ENCODE measurements around the gene CCDC149.

The CCDC149 gene

GRCh38 chr4:24772061-24772705 is 140.7 kb downstream of the CCDC149 start:
- no peak for DNase-seq

DNA sequence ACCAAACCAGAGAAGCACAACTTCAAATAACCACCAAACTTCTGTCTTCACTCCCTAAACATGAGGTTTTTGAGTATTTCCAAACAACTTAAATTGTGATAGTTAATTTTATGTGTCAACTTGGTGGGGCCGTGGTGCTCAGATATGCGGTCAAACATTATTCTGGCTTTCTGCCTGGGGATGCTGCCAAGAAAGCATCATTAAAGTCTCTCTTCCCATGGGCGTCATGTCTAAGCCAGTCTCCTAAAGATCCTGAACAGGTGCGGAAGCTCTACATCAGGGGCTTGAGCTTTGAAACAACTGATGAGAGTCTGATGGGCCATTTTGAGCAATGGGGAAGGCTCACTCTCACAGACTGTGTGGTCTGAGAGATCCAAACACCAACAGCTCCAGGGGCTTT is 141.6 kb downstream of the CCDC149 start:
- no peak for DNase-seq

DNA sequence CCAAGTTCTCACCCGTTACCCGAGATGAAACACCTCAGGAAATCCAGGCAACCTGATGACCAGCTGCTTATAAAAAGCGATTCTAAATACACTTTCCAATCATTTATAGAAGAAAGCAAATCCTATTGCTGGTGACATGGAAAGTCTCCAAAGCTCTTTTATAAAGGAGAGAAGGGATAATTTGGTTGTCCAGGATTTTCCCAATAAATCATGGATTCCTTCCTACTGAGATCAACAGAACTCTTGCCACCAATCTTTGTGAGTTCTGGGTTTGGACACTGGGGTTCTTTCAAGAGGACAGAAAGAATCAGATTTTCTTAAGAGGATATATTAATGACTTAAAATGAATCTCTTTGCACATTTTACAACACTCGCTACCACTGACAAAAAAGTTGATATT is 142.2 kb downstream of the CCDC149 start:
- DNase-seq: no peak

GRCh38 chr4:24770032-24770584 is 142.7 kb downstream of the CCDC149 start:
- no peak for DNase-seq

DNA sequence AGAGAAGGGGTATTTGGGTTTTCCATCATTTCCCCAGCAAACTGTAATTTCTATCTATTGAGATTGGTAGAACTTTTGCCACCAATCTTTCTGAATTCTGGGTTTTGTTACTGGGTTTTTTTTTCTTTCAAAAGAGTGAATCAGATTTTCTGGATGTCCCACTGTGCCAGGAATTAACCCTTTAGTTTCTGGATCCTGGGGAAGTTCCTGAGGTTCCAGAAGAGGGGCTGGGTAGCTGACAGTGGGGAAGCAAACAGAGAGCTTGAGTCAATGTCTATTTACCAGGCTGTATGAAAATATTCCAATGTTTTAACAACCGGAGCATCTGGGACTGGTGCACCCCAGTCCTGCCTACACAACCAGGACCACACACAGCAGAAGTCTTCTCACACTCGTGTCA is 143.3 kb downstream of the CCDC149 start:
- DNase-seq: no peak

GRCh38 chr4:24768604-24769003 is 144.2 kb downstream of the CCDC149 start:
- DNase-seq: no peak

DNA sequence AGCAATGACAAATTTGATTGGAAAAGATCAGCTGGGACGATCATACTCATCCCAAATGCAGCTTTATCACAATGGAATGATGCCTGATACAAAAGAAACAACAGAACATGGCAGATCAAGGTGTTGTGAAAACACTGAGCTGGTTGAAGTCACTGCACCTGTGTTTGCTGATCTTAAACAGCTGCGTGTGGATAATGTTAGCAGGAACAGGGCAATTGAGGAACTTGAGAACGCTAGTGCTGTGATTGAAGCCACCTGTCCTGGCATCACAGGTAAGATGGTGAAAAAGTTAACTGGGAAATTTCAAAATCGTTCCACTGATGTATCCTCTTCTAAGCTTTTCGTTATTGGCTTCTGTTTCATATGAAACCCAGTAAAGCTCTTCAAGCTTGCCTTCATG is 144.8 kb downstream of the CCDC149 start:
- no peak for DNase-seq

- DNase-seq: no peak
Observed at GRCh38 chr4:24765376-24765988, 147.4 kb downstream of the CCDC149 start.

DNA sequence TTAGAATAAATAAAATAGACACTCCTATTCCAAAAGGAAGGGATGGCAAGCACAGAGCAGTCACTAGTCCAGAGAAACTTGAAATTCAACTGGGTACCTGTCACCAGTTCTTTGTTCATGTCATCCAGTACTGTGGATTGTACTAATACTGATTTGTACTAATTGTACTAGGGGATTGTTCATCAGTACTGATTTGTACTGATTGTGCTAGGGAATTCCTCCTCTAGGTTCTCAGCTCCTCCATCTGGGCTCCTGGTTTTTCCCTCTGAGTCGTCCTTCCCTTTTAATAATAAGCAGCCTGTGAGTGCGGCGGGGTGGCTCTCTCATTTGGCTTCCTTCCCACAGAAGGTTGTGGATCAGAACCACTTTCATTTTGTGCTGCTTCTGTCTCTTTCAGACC is 148.5 kb downstream of the CCDC149 start:
- DNase-seq: no peak

GRCh38 chr4:24763631-24764297 is 149.1 kb downstream of the CCDC149 start:
- no peak for DNase-seq

Data from activated CD4-positive, alpha-beta T cell treated with anti-CD3 and anti-CD28 coated beads for 4 hours (primary cell).